Erythroblast (primary cell): ENCODE measurements around the gene FBLN2.

Experiments used
- DNase-seq, 2 experiments: peaks; one replicate each; lab custom pipeline; 2025; lab: John Stamatoyannopoulos, UW
- GATA1 ChIP-seq: IDR thresholded peaks from 2 replicates; pipeline ENCODE4 v1.6.1; 2011; ENCODE audit warnings: low read depth, mild to moderate bottlenecking, control low read depth, low read length, moderate library complexity
- POLR2A ChIP-seq: IDR thresholded peaks from 2 replicates; pipeline ENCODE4 v1.6.1; 2011; ENCODE audit warnings: mild to moderate bottlenecking, low read length

FBLN2 gene

DNA sequence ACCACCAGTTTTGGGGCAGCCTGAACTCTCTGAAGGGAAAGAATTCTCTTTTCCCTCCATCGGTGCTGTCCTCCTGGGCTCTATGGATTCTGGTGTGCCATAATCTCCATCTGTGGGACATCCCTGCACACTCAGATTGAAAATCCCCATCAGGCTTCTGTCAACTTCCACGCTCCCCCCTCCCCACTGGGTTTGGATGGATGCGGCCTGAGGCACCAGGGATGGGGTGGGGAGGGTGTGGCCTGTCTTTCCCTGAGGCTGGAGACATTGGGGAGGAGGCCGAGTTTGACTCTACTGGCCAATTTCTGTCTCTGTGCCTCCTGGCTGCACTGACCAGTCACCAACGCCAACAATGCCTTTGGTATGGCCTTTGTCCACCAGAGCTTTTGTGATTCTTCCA is 16.3 kb upstream of the FBLN2 start:
- DNase-seq = no peak
- no peak for TF ChIP-seq GATA1
- no peak for TF ChIP-seq POLR2A

DNA sequence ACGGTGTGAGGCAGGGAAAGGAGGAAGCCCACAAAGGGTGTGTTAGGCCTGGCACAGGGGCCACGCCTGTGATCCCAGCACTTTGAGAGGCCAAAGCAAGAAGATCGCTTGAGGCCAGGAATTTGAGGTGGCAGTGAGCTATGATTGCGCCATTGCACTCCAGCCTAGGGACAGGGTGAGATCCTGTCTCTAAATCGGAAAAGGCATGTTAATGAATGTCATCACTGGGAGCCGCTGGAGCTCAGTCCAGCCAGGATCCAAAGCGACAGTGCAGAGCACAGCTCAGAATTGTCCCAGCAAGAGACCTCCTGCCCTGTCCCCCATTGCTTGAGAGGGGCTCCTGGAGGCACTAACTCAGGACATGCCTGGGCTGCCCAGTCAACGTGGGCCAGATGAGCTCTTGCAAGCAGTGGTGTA is 15.0 kb upstream of the FBLN2 start:
- DNase-seq = no peak
- TF ChIP-seq GATA1 = no peak
- no peak for TF ChIP-seq POLR2A

GRCh38 chr3:13535526-13535875 is 13.4 kb upstream of the FBLN2 start:
- TF ChIP-seq GATA1 (no peak), POLR2A (no peak)
- DNase-seq = no peak

- TF ChIP-seq GATA1 = no peak
- no peak for TF ChIP-seq POLR2A
- no peak for DNase-seq
These were observed 13.0 kb upstream of the FBLN2 start for GRCh38 chr3:13535905-13536304.

DNA sequence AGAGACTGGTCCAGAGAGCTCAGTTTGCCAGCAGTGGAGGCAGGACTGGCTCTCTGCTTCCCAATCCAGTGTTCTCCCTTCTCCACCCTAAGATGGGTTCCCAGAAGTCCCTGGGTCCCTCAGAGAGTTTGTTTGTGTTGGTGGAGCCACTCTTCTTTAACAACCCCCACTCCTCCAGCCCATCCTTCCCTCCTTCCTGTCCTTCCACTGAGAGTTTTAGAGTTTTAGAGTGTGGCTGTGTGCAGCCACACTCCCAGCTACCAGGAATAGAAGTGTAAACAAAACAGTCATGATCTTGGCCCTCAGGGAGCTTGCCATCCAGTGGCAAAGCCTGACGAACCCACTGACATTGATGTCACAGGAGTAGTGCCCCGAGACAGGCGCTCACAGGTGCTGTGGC is 12.5 kb upstream of the FBLN2 start:
- TF ChIP-seq POLR2A (no peak), GATA1 (no peak)

DNA sequence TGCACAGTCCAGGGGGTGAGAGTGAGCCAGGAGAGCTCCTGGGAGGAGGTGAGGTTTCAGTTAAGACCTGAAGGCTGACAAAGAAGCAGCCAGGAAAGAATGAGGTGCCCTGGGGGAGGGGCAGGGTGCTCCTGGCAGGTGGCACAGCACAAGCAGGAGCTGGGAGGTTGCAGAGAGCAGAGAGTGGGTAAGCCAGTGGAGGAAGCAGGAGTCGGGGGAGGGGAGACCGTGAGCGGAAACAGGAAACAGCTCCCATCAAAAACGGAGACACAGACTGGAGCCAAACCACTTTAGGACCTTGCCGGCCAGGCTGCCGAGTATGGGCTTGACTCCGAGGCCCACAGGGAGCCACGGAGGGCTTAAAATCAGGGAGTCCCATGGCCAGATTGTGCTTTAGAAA is 12.1 kb upstream of the FBLN2 start:
- TF ChIP-seq POLR2A = no peak
- DNase-seq = no peak

More for the DNA sequence above, 12.5 kb upstream of the FBLN2 start:
- DNase-seq = no peak

DNA sequence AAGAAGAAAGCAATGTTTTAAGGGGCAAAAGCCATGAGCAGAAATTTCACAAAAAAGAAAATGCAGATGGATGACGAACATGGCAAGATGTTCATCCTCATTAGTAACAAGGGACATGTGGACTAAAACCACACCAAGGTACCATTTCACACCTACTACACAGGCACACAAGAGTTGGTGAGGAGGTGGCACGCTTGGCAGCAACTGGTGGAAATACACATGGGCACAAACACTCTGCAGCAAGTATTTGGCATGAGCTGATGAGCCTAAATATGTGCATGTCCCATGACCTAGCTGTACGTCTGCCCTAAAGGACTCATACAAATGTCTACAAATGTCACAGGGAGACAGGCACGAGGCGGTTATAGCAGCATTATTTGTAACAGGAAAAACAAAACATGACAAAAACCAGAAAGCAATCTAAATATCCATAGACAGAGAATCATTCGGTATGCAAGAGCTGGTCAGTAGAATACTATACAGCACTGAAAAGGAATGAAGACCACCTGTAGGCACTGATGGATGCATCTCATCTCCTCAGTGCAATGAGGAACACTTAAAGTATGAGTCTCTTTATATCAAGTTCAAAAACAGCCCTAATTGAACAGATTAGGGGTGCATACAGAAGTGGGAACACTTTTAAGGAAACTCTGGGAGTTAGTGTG is 11.5 kb upstream of the FBLN2 start:
- no peak for DNase-seq
- no peak for TF ChIP-seq GATA1
- no peak for TF ChIP-seq POLR2A

- TF ChIP-seq GATA1 = no peak
- TF ChIP-seq POLR2A = no peak
- no peak for DNase-seq
These were observed 11.0 kb upstream of the FBLN2 start for GRCh38 chr3:13537909-13538296.

- DNase-seq = no peak
- TF ChIP-seq GATA1 (no peak), POLR2A (no peak)
These were observed 10.2 kb upstream of the FBLN2 start for GRCh38 chr3:13538520-13539291.

DNA sequence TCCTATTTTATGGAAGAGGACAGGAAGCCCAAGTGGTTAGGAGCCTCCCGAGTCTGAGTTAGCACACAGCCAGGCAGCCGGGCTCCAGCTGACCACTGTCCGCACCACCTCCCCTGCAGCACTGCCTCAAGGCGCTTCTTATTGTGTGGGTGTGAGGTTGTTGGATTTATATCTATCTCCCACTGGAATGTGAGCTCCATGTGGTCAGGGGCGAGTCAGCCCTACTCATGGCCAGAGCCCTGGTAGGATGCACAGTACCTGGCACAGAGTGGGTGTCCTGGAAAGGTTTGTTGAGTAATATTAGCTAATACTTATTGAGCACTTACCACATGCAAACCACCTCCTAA is 9.7 kb upstream of the FBLN2 start:
- TF ChIP-seq POLR2A (no peak), GATA1 (no peak)
- no peak for DNase-seq

- DNase-seq = no peak
- TF ChIP-seq POLR2A (no peak), GATA1 (no peak)
These were observed 9.3 kb upstream of the FBLN2 start for GRCh38 chr3:13539671-13540070.

DNA sequence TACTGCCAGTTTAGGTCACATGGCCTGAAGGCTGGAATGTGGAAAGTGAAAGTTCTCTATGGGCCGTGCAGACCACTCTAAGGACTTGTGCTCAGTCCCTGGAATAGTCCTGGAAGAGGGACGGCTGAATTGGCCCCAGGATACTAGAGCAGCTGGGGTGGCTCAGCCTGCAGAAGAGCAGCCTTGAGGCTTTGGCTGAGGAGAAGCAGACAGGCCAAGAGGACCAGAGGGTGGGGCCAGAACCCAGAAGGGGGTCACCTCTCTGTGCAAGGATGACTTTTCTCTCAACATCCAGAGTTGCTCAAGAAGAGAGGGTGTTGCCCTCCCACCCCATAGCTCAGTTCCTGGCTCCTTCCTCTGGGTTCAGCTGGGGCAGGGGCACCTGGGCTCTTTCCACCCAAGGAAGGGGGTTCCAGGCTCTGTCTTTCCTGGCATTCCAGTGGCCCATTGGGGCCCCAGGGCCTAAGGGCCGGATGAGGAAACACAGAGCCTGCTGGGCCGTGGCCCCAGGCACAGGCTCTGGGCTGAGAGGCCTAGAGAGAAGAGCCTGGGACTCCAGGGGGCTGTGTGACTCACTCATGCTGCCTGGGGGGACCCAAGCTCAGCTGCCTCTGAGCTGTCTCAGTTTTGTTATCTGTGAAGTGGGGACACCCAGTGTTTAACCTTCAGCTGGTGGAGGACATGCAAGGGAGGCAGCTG is 8.5 kb upstream of the FBLN2 start:
- DNase-seq = no peak
- no peak for TF ChIP-seq GATA1
- no peak for TF ChIP-seq POLR2A

- no peak for TF ChIP-seq GATA1
- TF ChIP-seq POLR2A = no peak
- DNase-seq = no peak
These were observed 7.2 kb upstream of the FBLN2 start for GRCh38 chr3:13541691-13542090.

GRCh38 chr3:13542142-13542541 is 6.8 kb upstream of the FBLN2 start:
- DNase-seq = no peak
- TF ChIP-seq GATA1 = no peak
- TF ChIP-seq POLR2A = no peak
